OCI-LY7 (cell line): ENCODE measurements around the gene RAB6A. TPM values are rescaled to one million over a fixed set of nuclear protein-coding genes. Genes with fewer than 3 reads are reported as not detected.

Source experiments
- total RNA-seq, 2 experiments: library from RNA; depleted of rRNA in 1 of 2; stranded (reverse); fragments of >200 nt in 1 of 2; shearing (Covaris generic) in 1 of 2; gene quantifications; 2 replicates each; pipeline ENCODE4 v1.2.3, GENCODE V29; 2014 to 2022

Gene RAB6A
- total RNA-seq, 2 experiments from 2014 or later = 46.5 to 72.9 TPM

Other genes starting within 250 kb of the RAB6A start
- 6.4 and 10.1 TPM in 2 replicates for gene FAM168A, start 163.0 kb downstream of the RAB6A start, total RNA-seq (2014; rRNA removed; shearing (Covaris generic))
- gene FAM168A, start 163.0 kb downstream of the RAB6A start, total RNA-seq (2022) = 23.7 and 23.9 TPM in 2 replicates
- 2.3 and 5.4 TPM in 2 replicates for gene PLEKHB1, start 114.5 kb downstream of the RAB6A start, total RNA-seq (2014; rRNA removed; shearing (Covaris generic))
- gene PLEKHB1, start 114.5 kb downstream of the RAB6A start, total RNA-seq (2022) = 9.2 and 11.8 TPM in 2 replicates
- gene MRPL48, start 26.8 kb upstream of the RAB6A start, total RNA-seq (2014; rRNA removed; shearing (Covaris generic)) = 167 and 180 TPM in 2 replicates
- 63.9 and 64.4 TPM in 2 replicates for gene MRPL48, start 26.8 kb upstream of the RAB6A start, total RNA-seq (2022)
- 153 and 171 TPM in 2 replicates for gene COA4, start 115.8 kb upstream of the RAB6A start, total RNA-seq (2014; rRNA removed; shearing (Covaris generic))
- 95.4 and 104 TPM in 2 replicates for gene COA4, start 115.8 kb upstream of the RAB6A start, total RNA-seq (2022)
- gene PAAF1, start 115.9 kb upstream of the RAB6A start, total RNA-seq (2014; rRNA removed; shearing (Covaris generic)) = 11.2 and 12.3 TPM in 2 replicates
- 35.0 and 35.5 TPM in 2 replicates for gene PAAF1, start 115.9 kb upstream of the RAB6A start, total RNA-seq (2022)
- gene DNAJB13, start 190.0 kb upstream of the RAB6A start, total RNA-seq (2014; rRNA removed; shearing (Covaris generic)) = not detected in 2 replicates
- gene DNAJB13, start 190.0 kb upstream of the RAB6A start, total RNA-seq (2022) = 0.29 and 0.81 TPM in 2 replicates
- 82.7 and 145 TPM in 2 replicates for gene UCP2, start 221.8 kb upstream of the RAB6A start, total RNA-seq (2014; rRNA removed; shearing (Covaris generic))
- 358 and 389 TPM in 2 replicates for gene UCP2, start 221.8 kb upstream of the RAB6A start, total RNA-seq (2022)
- gene UCP3, start 248.0 kb upstream of the RAB6A start, total RNA-seq (2014; rRNA removed; shearing (Covaris generic)) = 1.5 and 3.2 TPM in 2 replicates
- gene UCP3, start 248.0 kb upstream of the RAB6A start, total RNA-seq (2022) = 1.8 and 2.4 TPM in 2 replicates